ENCODE data around the gene RBMS3.

DNA sequence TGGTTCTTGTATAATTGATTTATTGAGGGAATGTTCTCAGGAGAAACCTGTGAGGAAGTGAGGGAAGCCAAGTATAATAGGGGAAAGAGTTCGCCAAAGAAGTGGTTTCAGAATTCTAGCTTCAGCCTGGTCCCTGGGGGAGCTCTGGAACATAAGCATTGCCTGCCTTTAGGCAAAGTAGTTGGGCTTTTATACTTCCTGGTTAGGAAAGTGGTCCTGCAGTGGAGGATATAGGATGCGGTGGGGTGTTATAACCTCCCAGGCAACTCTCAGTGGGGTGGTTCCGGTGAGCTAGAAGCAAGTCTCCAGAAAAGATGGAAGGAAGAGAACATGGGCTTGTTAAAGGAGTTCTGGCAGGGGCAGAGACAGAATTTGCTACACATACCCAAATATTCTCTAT, 22.7 kb upstream of the RBMS3 start:
- TF ChIP-seq CTCF (IDR thresholded peaks at IDR 0.05) (no peak), POLR2A (IDR thresholded peaks at IDR 0.05) (no peak), POLR2AphosphoS5 (IDR thresholded peaks at IDR 0.05) (no peak), EP300 (IDR thresholded peaks at IDR 0.05; ENCODE audit: low read depth) (no peak)
